NAMALWA (cell line): ENCODE results near the gene STK24.
A peak's percentile ranks its signal among the peaks of the same experiment; 100 is the strongest.

Experiments used
- DNase-seq: peaks from one replicate; pipeline ENCODE4 v3.0.0-alpha.2; 2015; ENCODE audit warnings: low spot score

STK24 gene

DNA sequence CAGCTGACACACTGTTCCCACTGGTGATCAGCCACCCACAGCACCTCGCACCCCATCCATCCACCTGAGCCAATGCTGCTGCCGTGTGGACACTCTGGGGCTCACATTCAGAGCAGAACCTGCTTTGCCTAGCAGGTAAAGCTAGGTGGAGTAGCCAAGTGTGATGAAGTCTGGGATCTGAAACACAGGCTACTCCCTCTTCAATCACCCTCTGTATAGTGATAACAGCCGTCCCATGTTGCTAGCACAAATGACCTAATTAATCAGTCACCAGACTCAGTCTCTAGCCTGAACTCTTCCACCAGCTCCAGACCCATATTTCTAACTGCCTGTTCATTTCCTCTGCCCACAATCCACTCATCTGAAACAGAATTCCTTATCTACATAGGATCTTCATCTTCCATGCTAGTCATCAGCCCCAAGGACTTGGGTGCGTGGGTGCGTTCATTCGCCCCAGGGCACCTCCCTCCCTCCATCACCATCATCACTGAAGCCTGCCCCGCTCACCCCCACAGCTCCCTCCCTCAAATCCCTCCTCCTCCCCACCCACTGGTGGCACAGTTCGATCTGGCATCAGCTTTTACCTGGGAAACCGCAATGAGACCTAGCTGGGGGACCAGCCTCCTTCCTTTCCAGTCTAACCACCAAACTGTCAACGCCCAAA is 19.8 kb downstream of the STK24 start:
- DNase-seq, result no peak

DNA sequence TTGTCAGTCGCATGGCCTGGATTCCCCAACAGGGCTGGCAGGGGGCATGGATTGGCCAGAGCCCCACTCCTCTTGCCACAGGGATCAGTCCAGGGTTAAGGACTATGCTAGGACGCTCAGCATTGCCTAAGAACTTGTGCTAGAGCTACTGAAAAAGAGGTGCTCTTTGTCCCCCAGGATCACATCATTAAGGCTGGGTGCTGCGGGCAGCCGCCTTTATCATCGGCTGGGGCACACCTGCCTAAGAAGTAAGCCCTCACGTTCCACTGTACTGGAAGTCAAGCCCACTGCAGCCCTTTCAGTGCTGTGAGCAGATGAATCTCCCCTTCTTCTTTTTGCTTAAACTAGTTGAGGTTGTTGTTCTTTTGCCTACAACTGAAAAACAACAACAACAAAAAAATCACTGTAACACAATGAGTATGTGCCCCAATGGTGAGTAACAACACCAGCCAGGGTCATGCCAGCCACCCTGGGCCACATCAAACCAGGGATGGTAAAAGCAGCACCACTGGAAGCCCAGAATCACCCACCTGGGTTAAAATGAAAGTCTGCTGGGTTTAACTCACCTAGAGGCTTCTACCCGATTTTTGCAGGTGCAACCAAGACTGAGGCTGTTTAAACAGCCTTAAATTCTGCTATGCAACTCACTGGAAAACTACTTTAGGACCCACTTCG is 20.6 kb downstream of the STK24 start:
- no peak for DNase-seq

DNA sequence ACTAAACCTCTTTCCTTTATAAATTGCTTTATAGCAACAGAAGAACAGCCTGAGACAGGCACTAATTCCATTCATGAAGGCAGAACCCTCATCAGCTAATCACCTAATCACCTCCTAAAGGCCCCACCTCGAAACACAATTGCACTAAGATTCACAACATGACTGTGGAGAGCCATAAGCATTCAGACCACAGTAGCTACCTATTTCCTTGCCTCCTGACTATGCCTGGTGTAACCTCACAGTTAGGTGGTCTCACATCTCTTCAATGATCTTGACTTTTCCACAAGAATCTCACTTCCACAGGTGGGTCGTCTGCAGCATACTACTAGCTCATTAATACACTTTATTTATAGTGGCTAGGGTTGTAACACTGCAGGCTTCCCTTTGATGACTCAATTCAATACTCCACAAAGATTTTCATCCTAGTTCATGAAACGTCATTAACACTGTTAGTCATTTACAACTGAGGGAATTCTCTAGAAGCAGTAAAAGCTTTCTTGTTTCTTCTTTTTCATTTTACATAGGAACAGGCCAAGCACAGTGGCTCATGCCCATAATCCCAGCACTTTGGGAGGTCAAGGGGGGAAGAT is 27.1 kb downstream of the STK24 start:
- DNase-seq, result no peak

- no peak for DNase-seq
Measured at GRCh38 chr13:98549006-98549727, 27.7 kb downstream of the STK24 start.

DNA sequence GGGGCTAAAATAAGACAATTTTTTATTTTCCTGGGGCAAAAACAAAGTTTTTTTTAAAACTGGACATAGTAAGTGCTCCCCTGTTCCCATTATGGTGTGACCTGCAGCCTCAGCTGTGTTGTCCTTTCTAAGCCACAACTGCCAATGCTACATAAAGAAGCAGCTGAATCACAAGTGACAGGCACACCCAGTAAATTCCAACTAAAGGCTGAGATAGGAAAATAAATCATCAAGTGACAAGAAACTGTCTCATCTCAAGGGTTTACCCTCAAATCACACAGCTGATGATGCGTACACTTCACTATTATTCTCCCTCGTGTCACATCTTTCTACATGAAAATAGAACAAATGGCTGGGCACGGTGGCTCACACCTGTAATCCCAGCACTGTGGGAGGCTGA is 28.7 kb downstream of the STK24 start:
- no peak for DNase-seq

GRCh38 chr13:98547455-98547854 is 29.5 kb downstream of the STK24 start:
- DNase-seq, result no peak

- DNase-seq, result no peak
Measured at GRCh38 chr13:98546402-98546801, 30.5 kb downstream of the STK24 start.

DNA sequence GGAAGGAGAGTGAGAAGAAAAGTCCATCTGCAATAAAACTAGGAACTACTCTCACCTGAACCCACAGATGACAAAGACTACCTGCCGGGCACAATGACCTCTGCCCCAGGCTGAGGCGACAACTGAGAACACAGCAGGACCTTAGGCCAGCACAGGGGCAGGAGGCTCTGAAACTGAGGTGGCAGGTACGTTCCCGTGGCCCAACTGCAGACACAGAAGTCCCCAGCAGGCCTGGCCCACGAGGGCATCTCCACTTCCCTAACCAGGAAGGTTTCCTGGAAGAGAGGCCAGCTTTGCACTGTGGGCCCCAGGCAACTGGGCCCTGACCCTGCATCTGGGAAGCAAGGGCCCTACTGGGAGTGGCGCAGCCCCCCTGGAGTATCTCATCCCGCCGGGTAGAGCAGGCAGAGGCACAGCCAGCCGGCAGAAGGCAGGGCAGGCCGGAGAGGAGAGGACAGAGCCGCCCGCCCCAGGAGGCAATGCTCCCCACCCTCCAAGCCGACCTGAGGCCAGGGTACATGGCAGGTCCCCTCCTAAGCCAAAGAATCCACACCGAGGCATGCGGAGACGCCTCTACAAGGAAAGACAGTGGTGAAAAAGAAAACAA is 32.7 kb downstream of the STK24 start:
- DNase-seq, result no peak

GRCh38 chr13:98543378-98544103 is 33.4 kb downstream of the STK24 start:
- DNase-seq, result no peak

GRCh38 chr13:98542568-98543377 is 34.1 kb downstream of the STK24 start:
- DNase-seq, result no peak

GRCh38 chr13:98541701-98542203 is 35.2 kb downstream of the STK24 start:
- DNase-seq, result peak; percentile 27

GRCh38 chr13:98541191-98541590 is 35.7 kb downstream of the STK24 start:
- no peak for DNase-seq

- no peak for DNase-seq
Measured at GRCh38 chr13:98540476-98540875, 36.4 kb downstream of the STK24 start.

DNA sequence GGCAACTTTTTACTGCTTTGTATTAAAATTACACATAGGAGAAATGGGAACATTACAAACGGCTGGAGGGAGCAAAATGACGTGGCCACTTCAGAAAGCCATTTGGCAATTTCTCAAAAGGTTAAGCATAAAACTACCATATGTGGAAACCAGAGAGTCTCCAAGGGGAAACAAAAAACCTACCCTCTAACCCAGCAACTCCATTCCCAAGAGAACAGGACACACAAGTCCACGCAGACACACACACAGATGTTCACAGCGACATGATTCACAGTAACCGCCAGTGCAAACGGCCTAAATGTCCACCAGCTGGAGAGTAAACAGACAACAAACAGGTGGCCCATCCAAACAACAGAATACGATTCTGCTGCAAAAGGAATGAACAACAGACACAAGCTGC is 37.2 kb downstream of the STK24 start:
- DNase-seq, result no peak

GRCh38 chr13:98538876-98539275 is 38.0 kb downstream of the STK24 start:
- DNase-seq, result no peak

GRCh38 chr13:98537740-98538139 is 39.2 kb downstream of the STK24 start:
- DNase-seq, result no peak

DNA sequence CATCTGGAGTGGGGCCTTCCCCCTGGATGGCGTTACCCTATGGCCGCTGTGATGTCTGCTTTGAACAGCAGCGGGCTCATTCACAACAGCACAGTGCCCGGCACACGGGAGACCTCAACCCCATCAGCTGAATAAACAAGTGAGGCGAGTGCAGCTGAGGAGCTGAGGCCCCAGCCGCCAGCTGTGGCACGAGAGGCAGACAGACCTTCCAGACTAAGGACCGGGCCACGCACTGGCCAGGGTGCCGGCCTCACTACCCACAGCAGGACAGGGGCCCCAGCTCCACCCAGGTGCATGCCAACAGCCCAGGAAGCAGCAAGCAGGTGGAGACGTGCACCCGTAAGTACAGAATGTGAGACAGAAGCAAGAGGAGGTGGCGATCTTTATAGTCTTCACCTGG is 39.6 kb downstream of the STK24 start:
- no peak for DNase-seq

DNA sequence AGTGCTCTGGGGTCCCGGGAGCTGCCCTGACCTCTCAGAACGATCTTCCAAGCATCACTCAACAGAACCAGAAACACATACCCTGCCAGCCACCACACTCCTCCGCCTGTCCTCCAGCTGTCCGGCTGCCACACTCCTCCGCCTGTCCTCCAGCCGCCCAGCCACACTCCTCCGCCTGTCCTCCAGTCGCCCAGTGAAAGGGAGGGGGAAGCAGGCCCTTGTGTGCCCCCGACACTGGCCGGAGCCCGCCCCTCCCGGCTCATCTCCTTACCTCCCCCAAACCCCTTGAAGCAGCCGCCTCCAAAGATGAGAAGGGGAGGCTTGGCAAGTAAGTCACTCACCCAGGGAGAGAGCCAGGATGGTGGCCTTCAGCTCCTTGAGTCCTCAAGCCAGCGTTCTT is 40.2 kb downstream of the STK24 start:
- no peak for DNase-seq

GRCh38 chr13:98535501-98536354 is 41.2 kb downstream of the STK24 start:
- no peak for DNase-seq

DNA sequence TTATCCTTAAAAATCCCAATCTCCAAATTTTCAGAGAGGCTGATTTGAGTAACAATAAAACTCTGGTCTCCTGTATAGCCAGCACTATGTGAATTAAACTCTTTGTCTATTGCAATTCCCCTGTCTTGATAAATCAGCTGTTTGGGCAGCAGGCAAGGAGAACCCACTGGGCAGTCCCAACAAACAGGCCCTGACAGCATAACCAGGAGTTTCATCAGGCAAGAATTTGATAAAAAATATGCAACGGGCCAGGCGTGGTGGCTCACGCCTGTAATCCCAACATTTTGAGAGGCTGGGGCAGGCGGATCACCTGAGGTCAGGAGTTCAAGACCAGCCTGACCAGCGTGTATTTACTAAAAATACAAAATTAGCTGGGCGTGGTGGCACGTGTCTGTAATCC is 42.1 kb downstream of the STK24 start:
- DNase-seq, result no peak
